Tibial nerve (tissue), 3 donors: ENCODE measurements around the gene CFAP20.

Experiments used
- CTCF ChIP-seq, 5 experiments: fragments of 200-600 bp in 3 of 5; fragments of 450-650 bp in 2 of 5; sonication (generic) in 3 of 5; IDR thresholded peaks; one replicate each; pipeline ENCODE4 v1.5.1; 2016 to 2019; ENCODE audit warnings: antibody characterized with exemption in 5 of 5, mild to moderate bottlenecking in 3 of 5, moderate library complexity in 2 of 5
- POLR2A ChIP-seq, 2 donors: fragments of 450-650 bp; IDR thresholded peaks; one replicate each; pipeline ENCODE4 v1.6.1; 2017; ENCODE audit warnings: antibody characterized with exemption in 2 of 2, mild to moderate bottlenecking in 2 of 2, moderate library complexity in 2 of 2

- TF ChIP-seq POLR2A (IDR thresholded peaks at IDR 0.05), result no peak
- no peak for TF ChIP-seq CTCF (IDR thresholded peaks at IDR 0.05)
Observed at GRCh38 chr16:58119509-58119845, 9.7 kb downstream of the CFAP20 start.
